Measurements from ENCODE around the gene BRINP1. TPM values are rescaled to one million over a fixed set of nuclear protein-coding genes. Genes with fewer than 3 reads are reported as not detected.

The BRINP1 gene
- total RNA-seq, 1 donor from 2014 or later: 14.0 TPM

DNA sequence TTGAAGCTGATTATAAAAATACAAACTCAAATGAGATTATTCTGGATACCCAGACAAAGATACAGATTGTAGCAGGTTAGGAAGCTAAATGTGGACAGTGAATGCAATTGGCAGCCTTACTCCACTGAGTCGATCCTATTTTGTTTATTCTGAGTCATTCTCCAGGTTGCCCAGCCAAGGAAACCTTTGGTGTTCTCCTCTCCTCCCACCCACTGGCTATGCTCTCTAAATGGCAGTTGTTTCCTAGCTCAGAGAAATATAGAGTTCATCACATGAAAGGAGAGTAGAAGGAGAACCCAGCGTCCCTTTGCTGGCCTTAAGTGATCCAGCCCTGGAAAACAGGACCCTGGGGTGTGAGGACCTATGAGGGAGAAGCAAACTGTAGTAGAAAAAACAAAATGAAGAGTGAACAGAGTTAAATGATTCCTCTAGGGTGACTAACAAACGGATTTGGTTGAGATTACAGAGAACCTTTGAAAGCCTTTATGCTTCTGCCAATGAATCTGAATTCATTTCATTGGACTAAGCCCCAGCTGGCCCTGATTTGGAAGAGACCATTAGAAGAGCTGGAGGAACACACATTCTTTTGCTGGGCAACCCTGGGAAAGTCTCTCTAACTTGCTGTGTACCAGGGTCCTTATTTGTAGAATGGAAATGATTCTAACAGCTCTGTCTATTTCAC lies 95.1 kb downstream of the BRINP1 start:
- no peak overlapping the region for H3K4me3 Mint-ChIP-seq (ENCODE audit: unreplicated experiment)
- H3K9me3 Mint-ChIP-seq (ENCODE audit: unreplicated experiment): peaks cover 1% of the 10 kb centered on the region
- peaks cover 5% of the 10 kb centered on the region for H3K4me1 Mint-ChIP-seq (ENCODE audit: low read depth, unreplicated experiment)
- TF ChIP-seq, protein P1, sequence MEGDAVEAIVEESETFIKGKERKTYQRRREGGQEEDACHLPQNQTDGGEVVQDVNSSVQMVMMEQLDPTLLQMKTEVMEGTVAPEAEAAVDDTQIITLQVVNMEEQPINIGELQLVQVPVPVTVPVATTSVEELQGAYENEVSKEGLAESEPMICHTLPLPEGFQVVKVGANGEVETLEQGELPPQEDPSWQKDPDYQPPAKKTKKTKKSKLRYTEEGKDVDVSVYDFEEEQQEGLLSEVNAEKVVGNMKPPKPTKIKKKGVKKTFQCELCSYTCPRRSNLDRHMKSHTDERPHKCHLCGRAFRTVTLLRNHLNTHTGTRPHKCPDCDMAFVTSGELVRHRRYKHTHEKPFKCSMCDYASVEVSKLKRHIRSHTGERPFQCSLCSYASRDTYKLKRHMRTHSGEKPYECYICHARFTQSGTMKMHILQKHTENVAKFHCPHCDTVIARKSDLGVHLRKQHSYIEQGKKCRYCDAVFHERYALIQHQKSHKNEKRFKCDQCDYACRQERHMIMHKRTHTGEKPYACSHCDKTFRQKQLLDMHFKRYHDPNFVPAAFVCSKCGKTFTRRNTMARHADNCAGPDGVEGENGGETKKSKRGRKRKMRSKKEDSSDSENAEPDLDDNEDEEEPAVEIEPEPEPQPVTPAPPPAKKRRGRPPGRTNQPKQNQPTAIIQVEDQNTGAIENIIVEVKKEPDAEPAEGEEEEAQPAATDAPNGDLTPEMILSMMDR (IDR thresholded peaks at IDR 0.05; ENCODE audit: partially characterized antibody, unreplicated experiment): no peak
- no peak for DNase-seq
- peaks cover 1% of the 10 kb centered on the region for H3K27me3 Mint-ChIP-seq (ENCODE audit: unreplicated experiment)
- no peaks in the 10 kb centered on the region for H3K36me3 Mint-ChIP-seq (ENCODE audit: unreplicated experiment)
- H3K27ac Mint-ChIP-seq (ENCODE audit: unreplicated experiment): no peak overlapping the region

DNA sequence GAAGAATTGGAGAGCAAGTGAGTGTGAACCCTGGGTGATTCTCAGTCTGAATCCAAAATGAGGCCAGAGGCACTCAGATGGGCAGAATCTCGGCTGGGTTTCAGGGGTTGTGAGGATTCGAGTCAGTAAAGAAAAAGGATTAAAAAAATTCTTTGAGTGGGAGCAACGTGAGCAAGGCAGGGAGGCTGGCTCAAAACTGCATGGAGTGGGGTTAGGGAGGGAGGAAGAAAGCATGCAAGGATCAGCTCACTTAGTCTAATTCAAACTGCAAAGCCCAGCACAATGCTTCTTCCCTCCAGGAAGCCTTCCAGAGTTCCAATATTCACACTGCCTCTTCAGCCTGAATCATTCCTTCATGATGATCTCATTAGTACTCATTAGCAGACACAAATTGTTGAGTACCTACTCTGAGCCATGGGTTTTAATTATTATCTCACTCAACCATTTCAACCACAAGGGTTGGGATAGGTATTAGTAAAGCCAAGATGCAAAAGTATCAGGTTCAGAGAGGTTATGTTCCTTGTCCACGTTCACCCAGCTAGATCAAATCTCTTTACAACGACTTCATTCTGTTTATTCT lies 95.8 kb downstream of the BRINP1 start:
- H3K27ac Mint-ChIP-seq (ENCODE audit: unreplicated experiment): no peak overlapping the region
- no peak for DNase-seq
- H3K36me3 Mint-ChIP-seq (ENCODE audit: unreplicated experiment): no peaks in the 10 kb centered on the region
- peaks cover 1% of the 10 kb centered on the region for H3K9me3 Mint-ChIP-seq (ENCODE audit: unreplicated experiment)
- H3K4me3 Mint-ChIP-seq (ENCODE audit: unreplicated experiment): no peak overlapping the region
- TF ChIP-seq, protein P1 (IDR thresholded peaks at IDR 0.05; ENCODE audit: partially characterized antibody, unreplicated experiment): no peak
- peaks cover 1% of the 10 kb centered on the region for H3K27me3 Mint-ChIP-seq (ENCODE audit: unreplicated experiment)
- peaks cover 5% of the 10 kb centered on the region for H3K4me1 Mint-ChIP-seq (ENCODE audit: low read depth, unreplicated experiment)

DNA sequence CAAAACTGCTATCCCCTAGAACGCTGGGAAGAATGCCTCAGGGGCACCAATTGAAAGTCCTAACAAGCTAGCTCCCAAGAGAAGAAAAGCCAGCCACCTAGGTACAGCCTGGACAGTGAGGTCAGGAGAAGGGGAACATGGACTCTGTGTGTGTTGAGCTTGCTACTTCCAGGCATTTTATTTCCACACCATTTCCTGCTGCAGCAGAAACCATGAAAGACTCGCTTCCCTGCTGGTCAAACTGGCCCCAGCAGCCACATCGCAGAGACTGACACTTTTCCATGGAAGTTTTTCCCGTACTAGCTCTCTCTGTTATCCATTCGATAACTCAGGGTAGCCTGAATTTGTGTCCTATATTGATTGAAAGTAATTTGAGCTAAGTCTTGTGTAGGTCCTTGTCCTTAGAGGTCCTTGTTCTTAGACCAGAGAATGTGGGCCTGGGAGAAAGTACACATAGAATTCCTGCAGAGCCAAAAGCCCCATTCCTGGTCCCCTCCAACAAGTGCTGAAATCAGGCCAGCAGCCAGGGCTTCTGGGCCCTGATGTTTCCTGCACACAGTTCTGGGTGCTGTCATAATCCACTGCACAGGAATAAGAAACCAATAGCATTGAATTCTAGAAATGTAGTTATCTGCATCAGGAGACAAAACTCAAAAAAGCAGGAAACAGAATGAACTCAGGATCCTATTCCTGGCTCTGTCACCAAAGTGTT lies 96.6 kb downstream of the BRINP1 start:
- no peak for DNase-seq
- no peaks in the 10 kb centered on the region for H3K36me3 Mint-ChIP-seq (ENCODE audit: unreplicated experiment)
- TF ChIP-seq, protein P1 (IDR thresholded peaks at IDR 0.05; ENCODE audit: partially characterized antibody, unreplicated experiment): no peak
- H3K4me1 Mint-ChIP-seq (ENCODE audit: low read depth, unreplicated experiment): peaks cover 5% of the 10 kb centered on the region
- H3K4me3 Mint-ChIP-seq (ENCODE audit: unreplicated experiment): no peak overlapping the region
- peaks cover 1% of the 10 kb centered on the region for H3K27me3 Mint-ChIP-seq (ENCODE audit: unreplicated experiment)
- no peak overlapping the region for H3K27ac Mint-ChIP-seq (ENCODE audit: unreplicated experiment)
- H3K9me3 Mint-ChIP-seq (ENCODE audit: unreplicated experiment): peaks cover 1% of the 10 kb centered on the region

DNA sequence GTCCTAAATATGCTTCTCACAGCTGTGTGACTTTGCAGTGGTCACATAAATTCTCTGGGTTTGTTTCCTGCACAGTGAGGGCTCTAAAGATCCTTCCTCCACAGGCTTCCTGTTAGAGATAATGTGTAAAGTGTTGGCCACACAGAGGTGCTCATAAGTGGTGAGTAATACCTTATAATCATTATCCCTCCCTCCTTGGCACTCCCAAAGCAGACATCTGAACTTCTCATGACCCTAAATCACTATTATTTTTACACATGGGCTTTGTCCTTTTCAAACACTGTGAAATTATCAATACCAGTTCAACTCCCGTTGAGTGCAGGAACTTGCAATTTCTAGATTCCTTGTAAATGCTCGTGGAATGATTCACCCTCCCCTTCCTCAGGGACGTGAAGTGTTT lies 100.2 kb downstream of the BRINP1 start:
- DNase-seq: no peak
- H3K4me3 Mint-ChIP-seq (ENCODE audit: unreplicated experiment): no peak overlapping the region
- peaks cover 1% of the 10 kb centered on the region for H3K27me3 Mint-ChIP-seq (ENCODE audit: unreplicated experiment)
- peaks cover 5% of the 10 kb centered on the region for H3K4me1 Mint-ChIP-seq (ENCODE audit: low read depth, unreplicated experiment)
- no peaks in the 10 kb centered on the region for H3K36me3 Mint-ChIP-seq (ENCODE audit: unreplicated experiment)
- H3K27ac Mint-ChIP-seq (ENCODE audit: unreplicated experiment): no peak overlapping the region
- H3K9me3 Mint-ChIP-seq (ENCODE audit: unreplicated experiment): no peaks in the 10 kb centered on the region
- TF ChIP-seq, protein P1 (IDR thresholded peaks at IDR 0.05; ENCODE audit: partially characterized antibody, unreplicated experiment): no peak

DNA sequence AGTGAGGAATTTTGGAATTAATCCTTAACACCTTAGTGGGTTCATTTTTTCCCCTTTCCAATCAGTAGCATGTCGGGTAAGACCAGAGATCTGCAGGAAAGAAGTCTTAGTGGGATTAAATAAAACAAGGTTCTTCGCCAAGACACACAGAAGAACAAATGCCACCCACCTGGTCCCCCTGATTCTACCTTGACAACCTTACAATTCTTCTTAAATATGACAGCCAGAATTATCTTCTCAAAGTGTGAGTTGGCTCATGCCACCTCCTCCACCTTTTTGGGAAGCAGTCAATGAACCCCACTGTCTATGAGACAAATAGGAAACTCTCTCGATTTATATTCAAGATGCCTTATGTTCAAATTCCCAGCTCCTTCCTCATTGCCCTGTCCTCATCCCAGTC lies 105.1 kb downstream of the BRINP1 start:
- Mint-ChIP-seq H3K4me1 (ENCODE audit: low read depth, unreplicated experiment) (peaks cover 7% of the 10 kb centered on the region), H3K27me3 (ENCODE audit: unreplicated experiment) (no peaks in the 10 kb centered on the region), H3K27ac (ENCODE audit: unreplicated experiment) (no peak overlapping the region), H3K9me3 (ENCODE audit: unreplicated experiment) (peaks cover 2% of the 10 kb centered on the region), H3K4me3 (ENCODE audit: unreplicated experiment) (no peak overlapping the region), H3K36me3 (ENCODE audit: unreplicated experiment) (no peaks in the 10 kb centered on the region)
- TF ChIP-seq, protein P1 (IDR thresholded peaks at IDR 0.05; ENCODE audit: partially characterized antibody, unreplicated experiment): no peak
- no peak for DNase-seq
